GM19372 (cell line): ENCODE results near the gene TMEM120A.

ENCODE experiments used
- ATAC-seq: cut with Tn5 transposase; IDR thresholded peaks from one replicate; pipeline ENCODE4 v1.9.1; 2021; ENCODE audit warnings: mild to moderate bottlenecking, low read depth, moderate library complexity; ENCODE audit not compliant: unreplicated experiment

TMEM120A gene

GRCh38 chr7:75961218-75961617, 33.2 kb downstream of the TMEM120A start:
- ATAC-seq: no peak

- ATAC-seq: no peak
Measured at GRCh38 chr7:75960372-75960771, 34.0 kb downstream of the TMEM120A start.

- ATAC-seq: no peak
Measured at GRCh38 chr7:75958802-75959543, 35.4 kb downstream of the TMEM120A start.

GRCh38 chr7:75957021-75957736, 37.2 kb downstream of the TMEM120A start:
- ATAC-seq: no peak

GRCh38 chr7:75955331-75955955, 39.0 kb downstream of the TMEM120A start:
- ATAC-seq: no peak

- no peak for ATAC-seq
Measured at GRCh38 chr7:75953931-75954330, 40.5 kb downstream of the TMEM120A start.

- no peak for ATAC-seq
Measured at GRCh38 chr7:75953431-75953830, 41.0 kb downstream of the TMEM120A start.

GRCh38 chr7:75951506-75951905, 42.9 kb downstream of the TMEM120A start:
- ATAC-seq: no peak

GRCh38 chr7:75950111-75950681, 44.2 kb downstream of the TMEM120A start:
- ATAC-seq: no peak

- no peak for ATAC-seq
Measured at GRCh38 chr7:75948179-75948578, 46.2 kb downstream of the TMEM120A start.

GRCh38 chr7:75946207-75946855, 48.1 kb downstream of the TMEM120A start:
- no peak for ATAC-seq

GRCh38 chr7:75945297-75946168, 48.9 kb downstream of the TMEM120A start:
- ATAC-seq: no peak

GRCh38 chr7:75944507-75944906, 49.9 kb downstream of the TMEM120A start:
- no peak for ATAC-seq

GRCh38 chr7:75943864-75944263, 50.5 kb downstream of the TMEM120A start:
- no peak for ATAC-seq

- no peak for ATAC-seq
Measured at GRCh38 chr7:75938921-75939320, 55.5 kb downstream of the TMEM120A start.

GRCh38 chr7:75937958-75938786, 56.2 kb downstream of the TMEM120A start:
- ATAC-seq: no peak
